ENCODE measurements around the gene EHD4.

GRCh38 chr15:41950127-41950483 lies 22.3 kb downstream of the EHD4 start:
- TF ChIP-seq CTCF (conservative IDR thresholded peaks at IDR 0.05 in 1 of 2, IDR thresholded peaks at IDR 0.05 in 1 of 2; ENCODE audit: low read depth in 1 of 2, low read length in 2 of 2) (no peak), EZH2 (IDR thresholded peaks at IDR 0.05; ENCODE audit: low read length, missing control alignments) (no peak)

Data from fibroblast of lung (primary cell).